Kasumi-1 (cell line): Measurements from ENCODE around the gene RNF26.

Source experiments
- DNase-seq, 2 experiments: peaks; one replicate each; lab custom pipeline; 2025; lab: John Stamatoyannopoulos, UW

The RNF26 gene

GRCh38 chr11:119355091-119355843 lies 20.9 kb downstream of the RNF26 start:
- DNase-seq = no peak

GRCh38 chr11:119356349-119357031 lies 22.2 kb downstream of the RNF26 start:
- peak; percentile 42 to 51 for DNase-seq

GRCh38 chr11:119357074-119357473 lies 22.7 kb downstream of the RNF26 start:
- no peak for DNase-seq

- DNase-seq = peak; percentile 40 to 61
These were observed 25.3 kb downstream of the RNF26 start for GRCh38 chr11:119359365-119360214.

- DNase-seq = peak; percentile 47 to 73
These were observed 26.9 kb downstream of the RNF26 start for GRCh38 chr11:119361056-119361787.

GRCh38 chr11:119361941-119362725 lies 27.8 kb downstream of the RNF26 start:
- DNase-seq = no peak

GRCh38 chr11:119362741-119363080 lies 28.4 kb downstream of the RNF26 start:
- DNase-seq = no peak

GRCh38 chr11:119363081-119363850 lies 28.9 kb downstream of the RNF26 start:
- DNase-seq = no peak

GRCh38 chr11:119363851-119364590 lies 29.7 kb downstream of the RNF26 start:
- DNase-seq = peak; percentile 27 to 38

- DNase-seq = peak in 1 of 2 experiments; percentile 11
These were observed 30.8 kb downstream of the RNF26 start for GRCh38 chr11:119365071-119365591.

- DNase-seq = no peak
These were observed 32.6 kb downstream of the RNF26 start for GRCh38 chr11:119366690-119367620.

- no peak for DNase-seq
These were observed 33.4 kb downstream of the RNF26 start for GRCh38 chr11:119367661-119368120.

GRCh38 chr11:119368121-119369034 lies 34.1 kb downstream of the RNF26 start:
- DNase-seq = no peak

GRCh38 chr11:119369132-119369925 lies 35.0 kb downstream of the RNF26 start:
- no peak for DNase-seq

GRCh38 chr11:119370486-119371046 lies 36.2 kb downstream of the RNF26 start:
- DNase-seq = no peak

- DNase-seq = no peak
These were observed 36.8 kb downstream of the RNF26 start for GRCh38 chr11:119371067-119371601.
